ENCODE data around the gene NUSAP1.
A peak's percentile ranks its signal among the peaks of the same experiment; 100 is the strongest.
"Not testable (repeated sequence)": the region's sequence is repeated elsewhere in the genome, so short reads cannot be mapped to it uniquely, and the experiment has no call there.

Gene NUSAP1, protein sequence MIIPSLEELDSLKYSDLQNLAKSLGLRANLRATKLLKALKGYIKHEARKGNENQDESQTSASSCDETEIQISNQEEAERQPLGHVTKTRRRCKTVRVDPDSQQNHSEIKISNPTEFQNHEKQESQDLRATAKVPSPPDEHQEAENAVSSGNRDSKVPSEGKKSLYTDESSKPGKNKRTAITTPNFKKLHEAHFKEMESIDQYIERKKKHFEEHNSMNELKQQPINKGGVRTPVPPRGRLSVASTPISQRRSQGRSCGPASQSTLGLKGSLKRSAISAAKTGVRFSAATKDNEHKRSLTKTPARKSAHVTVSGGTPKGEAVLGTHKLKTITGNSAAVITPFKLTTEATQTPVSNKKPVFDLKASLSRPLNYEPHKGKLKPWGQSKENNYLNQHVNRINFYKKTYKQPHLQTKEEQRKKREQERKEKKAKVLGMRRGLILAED

DNA sequence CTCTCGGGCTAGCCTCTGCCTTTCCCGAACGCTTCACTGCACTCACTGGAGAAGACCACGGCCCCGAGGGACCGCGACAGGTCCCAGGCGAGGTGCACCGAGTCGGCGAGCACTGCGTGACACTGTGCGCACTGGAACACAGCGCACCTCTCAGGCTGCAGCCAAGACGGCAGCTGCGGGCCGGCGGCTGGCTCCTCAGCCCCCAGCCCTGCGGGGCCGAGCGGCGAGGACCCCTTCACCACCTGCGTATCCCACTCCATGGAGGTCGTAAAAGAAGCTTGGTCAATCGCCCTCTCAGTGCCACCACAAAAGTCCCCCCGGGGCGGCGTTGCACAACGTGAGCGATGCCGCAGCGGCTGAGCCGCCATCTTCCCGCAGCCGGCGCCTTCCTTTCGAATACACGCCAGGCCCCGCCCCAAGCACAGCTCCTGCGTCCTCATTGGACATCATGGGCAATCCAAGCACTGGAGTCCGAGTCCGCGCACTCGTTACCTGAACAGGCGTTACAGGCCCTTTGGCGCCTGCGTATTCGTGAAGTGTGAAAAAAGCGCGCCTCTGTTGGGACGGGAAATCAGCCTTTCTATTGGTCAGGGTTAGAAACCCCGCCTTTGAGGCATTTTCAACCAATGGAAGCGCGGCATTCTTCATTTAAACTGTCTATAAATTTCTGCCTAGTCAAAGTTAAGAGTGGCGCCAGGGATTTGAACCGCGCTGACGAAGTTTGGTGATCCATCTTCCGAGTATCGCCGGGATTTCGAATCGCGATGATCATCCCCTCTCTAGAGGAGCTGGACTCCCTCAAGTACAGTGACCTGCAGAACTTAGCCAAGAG lies at the start of gene NUSAP1, which contains the start of gene OIP5:
TSS of gene NUSAP1 (plus strand) at position 688 of the 832 bp plus-strand sequence. CDS start at position 765, 77 bp downstream.
TSS of gene OIP5 (minus strand) at position 398 of the 832 bp plus-strand sequence. CDS start at position 368, 30 bp downstream.
- DNase-seq, result peak; percentile 99

DNA sequence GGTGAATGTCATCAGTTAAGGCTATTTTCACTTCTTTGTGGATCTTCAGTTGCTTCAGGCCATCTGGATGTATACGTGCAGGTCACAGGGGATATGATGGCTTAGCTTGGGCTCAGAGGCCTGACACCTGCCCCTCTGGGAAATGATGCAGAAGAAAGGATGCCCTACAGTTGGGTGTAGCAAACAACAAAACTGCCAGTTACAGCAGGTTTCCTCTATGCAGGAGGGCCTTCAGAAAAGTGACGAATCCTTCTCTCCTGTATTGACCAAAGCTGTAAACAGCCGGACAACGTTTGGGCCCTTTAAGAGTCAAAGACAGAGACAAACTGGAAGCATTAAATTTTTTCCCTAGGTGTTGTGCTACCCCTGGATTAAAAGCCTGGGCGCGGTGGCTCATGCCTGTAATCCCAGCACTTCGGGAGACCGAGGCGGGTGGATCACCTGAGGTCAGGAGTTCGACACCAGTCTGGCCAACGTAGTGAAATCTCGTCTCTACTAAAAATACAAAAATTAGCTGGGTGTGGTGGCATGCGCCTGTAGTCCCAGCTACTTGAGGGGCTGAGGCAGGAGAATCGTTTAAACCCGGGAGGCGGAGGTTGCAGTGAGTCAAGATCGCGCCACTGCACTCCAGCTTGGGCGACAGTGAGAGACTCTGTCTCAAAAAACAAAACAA lies 49.6 kb upstream of the NUSAP1 start:
- peak in 1 of 2 experiments; percentile 10 for DNase-seq

DNA sequence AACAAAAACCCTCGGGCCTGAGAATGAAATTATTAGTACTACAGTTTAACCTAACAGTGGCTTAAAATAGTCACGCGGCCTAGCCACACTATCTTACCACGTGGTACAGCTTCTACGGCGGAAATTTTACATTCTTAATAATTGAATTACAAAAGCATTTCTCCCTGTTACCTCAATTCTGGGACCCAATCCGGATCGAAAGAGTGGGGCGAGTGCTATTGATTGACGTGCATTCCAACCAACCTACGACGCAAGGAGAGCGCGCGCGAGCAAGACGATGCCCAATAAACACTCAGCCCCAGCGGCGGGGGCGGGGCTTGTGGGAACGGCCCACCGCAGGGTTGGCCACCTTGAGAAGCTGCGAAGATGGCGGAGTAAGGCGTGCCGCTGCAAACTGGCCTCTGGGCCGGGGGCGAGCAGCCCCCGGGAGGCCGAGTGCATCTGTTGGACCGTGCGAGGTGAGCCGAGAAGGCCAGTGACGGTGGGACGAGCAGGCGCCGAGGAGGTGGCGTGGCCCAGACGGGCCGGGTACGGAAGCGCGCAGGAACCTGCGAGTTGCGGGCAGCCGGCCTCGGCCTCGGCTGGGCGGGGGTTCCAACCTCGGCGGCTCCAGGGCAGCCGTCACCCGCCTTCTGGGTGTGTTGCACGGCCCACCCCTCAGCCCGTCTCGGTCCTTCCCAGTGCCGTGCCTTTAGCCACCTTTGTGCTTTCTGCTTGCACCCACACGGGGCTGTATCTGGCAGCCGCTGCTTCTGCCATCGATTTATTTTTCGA lies 48.8 kb upstream of the NUSAP1 start:
- DNase-seq, result peak; percentile 97 to 98

DNA sequence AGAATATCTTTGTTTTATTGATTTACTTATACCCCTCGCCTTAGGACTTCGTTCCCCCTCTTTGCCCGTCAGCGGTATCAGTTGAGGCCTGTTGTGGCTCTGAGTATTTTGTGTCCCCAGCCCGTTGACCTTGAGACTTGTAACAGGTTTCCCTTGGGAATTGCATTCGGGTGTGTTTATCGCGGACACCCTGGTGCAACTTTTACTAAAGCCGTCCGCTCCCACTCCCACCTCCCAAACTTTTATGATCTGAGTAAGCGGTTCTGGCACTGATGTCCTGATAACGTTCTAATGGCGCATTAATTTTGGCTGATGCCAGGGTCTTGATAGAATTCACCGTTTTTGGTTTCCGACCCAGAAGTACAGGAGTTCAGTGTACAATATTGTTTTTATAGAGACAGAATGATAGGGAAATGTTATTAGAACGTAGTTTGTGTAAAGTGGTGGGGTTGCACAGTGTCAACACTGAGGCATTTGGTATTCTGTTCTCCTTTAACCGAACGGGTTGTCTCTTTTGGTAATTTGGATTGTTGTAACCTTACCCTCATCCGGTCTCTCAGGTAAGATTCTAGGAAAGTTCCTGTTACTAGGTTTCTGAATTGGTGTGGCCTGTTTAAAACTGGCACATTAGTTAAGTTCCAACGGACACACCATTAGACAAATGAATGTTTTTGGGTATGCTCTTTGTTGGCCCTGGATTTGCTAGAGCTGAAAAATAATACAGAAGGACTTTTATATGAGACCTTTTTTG lies 48.1 kb upstream of the NUSAP1 start:
- DNase-seq, result no peak

DNA sequence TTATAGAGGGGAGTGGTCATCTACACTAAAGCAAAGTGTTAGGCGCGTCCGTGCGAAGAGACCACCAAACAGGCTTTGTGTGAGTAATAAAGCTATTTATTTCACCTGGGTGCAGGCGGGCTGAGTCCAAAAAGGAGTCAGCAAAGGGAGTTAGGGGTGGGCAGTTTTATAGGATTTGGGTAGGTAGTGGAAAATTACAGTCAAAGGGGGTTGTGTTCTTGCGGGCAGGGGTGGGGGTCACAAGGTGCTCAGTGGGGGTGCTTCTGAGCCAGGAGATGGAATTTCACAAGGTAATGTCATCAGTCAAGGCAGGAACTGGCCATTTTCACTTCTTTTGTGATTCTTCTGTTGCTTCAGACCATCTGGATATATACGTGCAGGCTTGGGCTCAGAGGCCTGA lies 47.4 kb upstream of the NUSAP1 start:
- no peak for DNase-seq

DNA sequence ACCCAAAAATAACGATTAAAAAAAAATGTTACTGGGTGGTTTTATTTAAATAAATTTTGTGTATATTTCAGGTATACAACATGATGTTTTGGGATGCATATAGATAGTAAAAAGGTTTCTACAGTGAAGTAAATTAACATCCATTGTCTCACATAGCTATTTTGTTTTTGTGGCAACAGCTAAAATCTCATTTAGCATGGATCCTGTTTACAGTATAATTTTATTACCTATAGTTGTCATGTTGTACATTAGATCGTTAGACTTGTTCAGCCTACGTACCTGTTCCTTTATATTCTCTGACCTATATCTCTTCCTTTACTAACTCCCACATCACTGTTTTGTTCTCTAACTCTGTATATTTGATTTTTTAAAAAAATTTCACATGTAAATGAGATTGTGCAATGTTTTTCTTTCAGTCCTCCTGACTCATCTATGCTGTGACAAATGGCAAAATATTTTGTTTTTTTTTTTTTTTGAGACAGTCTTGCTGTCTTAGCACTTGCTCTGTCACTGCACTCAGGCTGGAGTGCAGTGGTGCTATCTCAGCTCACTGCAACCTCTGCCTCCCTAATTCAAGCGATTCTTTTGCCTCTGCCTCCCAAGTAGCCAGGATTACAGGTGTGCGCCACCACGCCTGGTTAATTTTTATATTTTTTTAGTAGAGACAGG lies 45.9 kb upstream of the NUSAP1 start:
- DNase-seq, result no peak

DNA sequence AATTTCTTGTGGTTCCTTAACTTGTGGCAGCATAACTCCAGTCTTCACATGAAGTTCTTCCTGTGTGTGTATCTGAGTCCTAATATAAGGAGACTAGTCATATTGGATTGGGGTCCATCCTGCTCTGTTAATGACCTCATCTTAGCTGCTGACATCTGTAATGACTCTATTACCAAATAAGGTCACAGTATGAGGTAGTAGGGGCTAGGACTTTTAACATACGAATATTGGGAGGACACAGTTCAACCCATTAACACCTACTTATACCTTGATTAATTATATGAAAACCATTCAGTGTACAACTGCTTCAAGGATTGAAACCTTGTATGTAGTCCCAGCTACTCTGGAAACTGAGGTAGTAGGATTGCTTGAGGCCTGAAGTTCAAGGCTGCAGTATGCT lies 44.2 kb upstream of the NUSAP1 start:
- no peak for DNase-seq

DNA sequence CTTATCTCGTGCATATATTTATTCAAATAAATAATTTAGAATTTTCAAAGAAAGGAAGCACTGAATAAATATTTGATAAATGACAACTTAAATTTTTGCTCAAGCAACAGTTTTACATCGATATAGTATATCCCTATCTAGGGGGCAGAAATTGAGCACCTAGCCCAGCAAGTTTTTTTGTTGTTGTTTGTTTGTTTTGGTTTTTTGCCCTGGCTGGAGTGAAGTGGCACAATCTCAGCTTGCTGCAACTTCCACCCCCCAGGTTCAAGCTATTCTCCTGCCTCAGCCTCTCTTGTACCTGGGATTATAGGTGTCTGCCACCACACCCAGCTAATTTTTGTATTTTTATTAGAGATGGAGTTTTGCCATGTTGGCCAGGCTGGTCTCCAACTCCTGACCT lies 42.7 kb upstream of the NUSAP1 start:
- DNase-seq, result no peak

DNA sequence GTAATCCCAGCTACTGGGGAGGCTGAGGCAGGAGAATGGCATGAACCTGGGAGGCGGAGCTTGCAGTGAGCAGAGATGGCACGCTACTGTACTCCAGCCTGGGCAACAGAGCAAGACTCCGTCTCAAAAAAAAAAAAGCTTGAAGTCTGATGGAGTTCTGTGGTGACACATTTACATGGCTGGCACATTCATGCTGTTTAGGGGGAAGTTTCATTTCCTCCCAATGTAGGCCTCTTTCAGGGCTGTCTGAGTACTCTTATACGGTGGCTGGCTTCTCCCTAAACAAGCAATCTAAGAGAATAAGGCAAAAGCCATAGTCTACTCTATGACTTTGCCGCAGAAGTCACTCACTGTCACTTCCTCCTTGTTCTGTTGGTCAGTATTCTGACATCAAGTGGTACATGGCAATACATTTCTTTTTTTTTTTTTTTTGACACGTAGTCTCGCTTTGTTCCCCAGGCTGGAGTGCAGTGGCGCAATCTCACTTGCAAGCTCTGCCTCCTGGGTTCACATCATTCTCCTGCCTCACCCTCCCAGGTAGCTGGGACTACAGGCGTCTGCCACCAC lies 41.5 kb upstream of the NUSAP1 start:
- no peak for DNase-seq

DNA sequence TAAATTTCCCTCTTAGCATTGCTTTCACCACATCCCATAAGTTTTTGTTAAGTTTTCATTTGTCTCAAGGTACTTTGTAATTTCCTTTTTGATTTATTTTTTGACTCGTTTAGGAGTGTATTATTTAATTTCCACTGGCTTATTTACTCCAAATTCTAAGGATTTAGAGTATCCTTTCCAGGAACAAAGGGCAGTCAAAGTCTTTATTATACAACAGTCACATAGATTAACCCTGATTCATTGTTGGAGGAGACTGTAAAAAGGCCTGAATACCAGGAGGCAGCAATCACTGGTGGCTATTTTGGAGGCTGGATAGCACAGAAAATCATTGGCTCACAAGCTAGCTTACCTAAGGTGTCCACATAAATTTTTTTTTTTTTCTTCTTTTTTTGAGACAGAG lies 40.2 kb upstream of the NUSAP1 start:
- no peak for DNase-seq

DNA sequence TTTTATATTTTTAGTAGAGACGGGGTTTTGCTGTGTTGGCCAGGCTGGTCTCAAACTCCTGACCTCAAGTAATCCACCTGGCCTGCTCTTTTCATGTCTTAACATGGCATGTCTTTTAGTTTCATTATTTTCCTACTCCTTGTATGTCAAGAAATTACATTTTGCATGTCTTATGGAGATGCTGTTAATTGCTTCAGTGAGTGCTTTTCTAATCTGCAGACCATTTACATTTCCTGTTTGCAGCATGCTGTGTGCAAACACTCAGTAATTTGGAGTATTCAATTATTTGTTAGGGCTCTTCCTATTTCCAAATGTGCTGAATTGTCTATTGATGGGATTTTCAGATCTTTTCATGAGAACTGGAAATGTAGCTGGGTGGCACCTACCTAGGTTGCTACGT lies 31.5 kb upstream of the NUSAP1 start:
- not testable (repeated sequence) for DNase-seq

DNA sequence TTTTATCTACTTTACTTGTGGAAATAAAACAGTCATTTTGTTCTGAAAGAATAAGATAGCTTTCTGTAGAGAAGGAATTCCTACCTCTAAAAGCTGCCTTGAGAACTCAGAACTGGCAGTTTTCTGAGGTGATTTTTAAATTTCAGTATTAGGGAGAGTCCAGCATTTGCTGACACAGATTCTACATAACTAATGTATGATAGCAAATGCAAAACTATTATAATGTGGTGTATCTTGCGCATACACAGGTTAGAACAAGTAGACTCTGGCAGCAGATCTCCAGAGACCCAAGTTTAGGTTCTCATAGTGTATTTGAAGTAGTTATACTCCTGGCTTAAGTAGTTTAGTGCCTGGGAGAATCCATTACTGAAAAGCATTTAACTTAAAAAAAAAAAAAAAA lies 31.1 kb upstream of the NUSAP1 start:
- DNase-seq, result no peak

DNA sequence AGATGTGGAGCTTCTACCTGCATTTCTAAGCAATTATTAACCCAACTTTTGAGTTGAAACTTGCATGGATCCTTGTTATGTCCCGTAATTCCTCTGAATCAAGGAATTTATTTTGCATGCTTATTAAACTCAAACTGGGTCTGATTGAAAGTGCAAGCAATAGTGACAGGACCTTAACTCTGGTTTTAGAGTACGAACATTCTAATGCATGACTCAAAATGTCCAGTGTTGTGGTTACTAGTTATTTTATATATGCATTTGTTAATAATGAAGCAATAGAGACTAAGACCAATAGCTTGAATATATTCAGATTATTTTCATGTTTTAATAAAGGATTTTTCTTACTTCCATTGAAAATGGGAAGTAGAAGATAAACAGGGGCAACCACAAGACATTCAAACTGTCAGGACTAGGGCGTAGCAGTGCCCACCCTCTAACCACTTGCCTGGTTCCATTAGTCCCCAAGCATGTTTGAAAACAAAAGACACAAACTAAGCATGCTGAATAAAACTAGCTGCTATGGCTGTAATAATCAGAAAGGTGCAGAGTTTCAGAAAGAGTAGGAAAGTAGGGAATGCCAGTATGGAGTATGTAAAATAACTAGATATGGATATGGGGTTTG lies 28.4 kb upstream of the NUSAP1 start:
- no peak for DNase-seq

DNA sequence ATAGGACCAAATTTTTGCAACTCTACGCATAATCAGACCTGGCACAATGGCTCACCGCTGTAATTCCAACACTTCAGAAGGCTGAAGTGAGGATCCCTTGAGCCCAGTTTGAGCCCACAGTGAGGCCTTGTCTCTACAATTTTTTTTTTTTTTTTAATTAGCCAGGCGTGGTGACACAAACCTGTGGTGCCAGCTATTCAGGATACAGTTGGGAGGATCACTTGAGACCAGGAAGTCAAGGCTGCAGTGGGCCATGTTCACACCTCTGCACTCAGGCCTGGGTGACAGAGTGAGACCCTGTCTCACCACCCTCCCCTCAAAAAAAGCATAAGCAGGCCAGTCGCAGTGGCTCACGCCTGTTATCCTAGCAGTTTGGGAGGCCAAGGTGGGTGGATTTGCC lies 25.0 kb upstream of the NUSAP1 start:
- no peak for DNase-seq

DNA sequence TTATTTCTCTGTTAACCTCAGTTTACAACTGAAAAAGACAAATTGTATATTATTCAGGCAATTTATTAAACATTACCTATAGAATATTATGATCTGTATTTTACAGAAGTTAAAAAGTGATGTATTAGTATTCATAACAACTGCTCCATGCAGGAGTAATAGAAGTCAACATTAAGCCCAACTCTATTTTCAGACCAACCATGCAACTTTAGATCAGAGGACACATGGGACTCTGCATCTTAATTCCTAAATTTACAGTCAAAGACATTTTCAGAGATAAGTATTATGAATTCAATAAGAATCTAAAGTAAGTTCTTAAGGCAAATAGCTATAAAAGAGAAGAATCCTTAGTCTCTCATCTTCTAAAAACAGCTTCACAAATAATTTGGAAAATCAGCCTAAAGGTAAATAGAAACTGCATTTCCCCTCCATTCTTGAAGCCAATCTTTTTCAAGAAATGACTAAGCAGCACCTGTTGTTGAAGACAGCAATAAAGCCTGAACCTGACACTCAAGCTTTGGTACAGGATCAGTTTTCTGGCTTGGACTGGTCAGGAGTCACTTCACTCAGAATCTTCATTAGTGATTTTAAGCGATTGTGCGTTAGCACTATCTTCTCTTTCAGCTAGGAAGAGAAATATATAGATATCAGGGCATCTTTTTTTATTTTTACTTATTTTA lies 23.3 kb upstream of the NUSAP1 start:
- DNase-seq, result no peak

DNA sequence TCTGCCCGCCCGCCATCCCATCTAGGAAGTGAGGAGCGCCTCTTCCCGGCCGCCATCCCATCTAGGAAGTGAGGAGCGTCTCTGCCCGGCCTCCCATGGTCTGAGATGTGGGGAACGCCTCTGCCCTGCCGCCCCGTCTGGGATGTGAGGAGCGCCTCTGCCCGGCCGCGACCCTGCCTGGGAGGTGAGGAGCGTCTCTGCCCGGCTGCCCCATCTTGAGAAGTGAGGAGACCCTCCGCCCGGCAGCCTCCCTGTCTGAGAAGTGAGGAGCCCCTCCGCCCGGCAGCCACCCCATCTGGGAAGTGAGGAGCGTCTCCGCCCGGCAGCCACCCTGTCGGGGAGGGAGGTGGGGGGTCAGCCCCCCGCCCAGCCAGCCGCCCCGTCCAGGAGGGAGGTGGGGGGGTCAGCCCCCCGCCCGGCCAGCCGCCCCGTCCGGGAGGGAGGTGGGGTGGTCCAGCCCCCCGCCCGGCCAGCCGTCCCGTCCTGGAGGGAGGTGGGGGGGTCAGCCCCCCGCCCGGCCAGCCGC lies 11.8 kb upstream of the NUSAP1 start:
- not testable (repeated sequence) for DNase-seq

DNA sequence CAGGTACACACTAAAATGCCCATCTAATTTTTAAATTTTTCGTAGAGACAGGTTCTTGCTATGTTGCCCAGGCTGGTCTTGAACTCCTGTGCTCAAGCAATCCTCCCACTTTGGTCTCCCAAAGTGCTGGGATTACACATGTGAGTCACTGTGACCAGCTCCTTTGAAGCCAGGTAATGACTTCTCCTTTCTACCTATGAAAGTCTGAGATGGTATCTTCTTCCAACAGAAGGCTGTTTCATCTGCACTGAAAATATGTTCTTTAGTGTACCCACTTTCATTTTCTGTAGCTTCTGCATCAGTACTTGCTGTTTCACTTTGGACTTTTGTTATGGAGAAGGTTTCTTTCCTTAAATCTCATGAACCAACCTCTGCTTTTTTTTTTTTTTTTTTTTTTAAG lies 9.1 kb upstream of the NUSAP1 start:
- no peak for DNase-seq

DNA sequence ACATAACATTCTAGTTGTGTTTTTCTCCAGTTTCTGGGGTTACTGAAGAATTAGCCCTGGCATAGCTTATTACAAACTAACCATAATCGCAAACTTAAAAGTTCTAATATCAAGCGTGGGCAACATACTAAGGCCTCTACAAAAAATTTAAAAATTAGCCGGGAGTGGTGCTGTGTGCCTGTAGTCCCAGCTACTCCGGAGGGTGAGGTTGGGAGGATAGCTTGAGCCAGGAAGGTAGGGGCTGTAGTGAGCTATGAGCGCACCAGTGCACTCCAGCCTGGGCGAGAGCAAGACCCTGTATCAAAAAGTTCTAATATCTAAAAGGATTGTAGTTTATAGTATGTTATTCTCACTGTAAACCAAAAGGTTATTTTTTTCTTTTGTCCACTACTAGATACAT lies 1.4 kb upstream of the NUSAP1 start:
- no peak for DNase-seq

DNA sequence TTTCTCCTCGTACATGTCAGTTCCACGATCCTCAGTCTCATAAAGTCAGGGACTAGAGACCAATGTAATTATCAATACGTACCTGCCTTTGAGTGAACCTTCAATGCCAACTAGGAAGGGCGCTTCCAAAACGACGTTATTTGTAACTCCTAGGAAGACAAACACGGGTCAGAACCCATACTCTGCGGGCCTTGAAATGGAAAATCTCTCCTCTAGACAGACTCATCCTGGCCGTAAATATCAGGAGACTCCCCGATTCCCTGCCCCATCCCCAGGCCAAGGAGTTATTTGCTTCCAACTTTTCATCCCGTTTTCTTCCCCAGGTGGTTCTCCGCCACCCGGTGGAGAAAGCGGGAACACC lies 868 bp upstream of the NUSAP1 start:
- no peak for DNase-seq
